Activated CD4-positive, alpha-beta memory T cell treated with anti-CD3 and anti-CD28 coated beads, Interleukin-2, amount 10 ng/mL, durations not matched to agents 7 days and 5 days (primary cell): ENCODE measurements around the gene DLL3. TPM values are rescaled to one million over a fixed set of nuclear protein-coding genes. Genes with fewer than 3 reads are reported as not detected.

Source experiments
- CTCF ChIA-PET: fragments of 350-600 bp; sonication (Branson Sonifier 250); formaldehyde crosslinking; loops from one replicate; lab custom pipeline; 2021; ENCODE audit warnings: antibody characterized with exemption, inconsistent platforms; lab: Charles Lee
- POLR2A ChIA-PET: fragments of 350-600 bp; sonication (Branson Sonifier 250); formaldehyde crosslinking; loops from one replicate; lab custom pipeline; 2021; ENCODE audit warnings: antibody characterized with exemption; lab: Charles Lee
- DNase-seq: peaks from one replicate; pipeline ENCODE4 v3.0.0-alpha.2; 2020
- H3K27ac Mint-ChIP-seq: one replicate; pipeline ENCODE4 v1.8.0; 2021; ENCODE audit warnings: mild to moderate bottlenecking, mixed read lengths
- H3K27me3 Mint-ChIP-seq: one replicate; pipeline ENCODE4 v1.8.0; 2021; ENCODE audit warnings: mixed read lengths
- H3K36me3 Mint-ChIP-seq: one replicate; pipeline ENCODE4 v1.8.0; 2021; ENCODE audit warnings: low read depth, mixed read lengths
- H3K4me1 Mint-ChIP-seq: one replicate; pipeline ENCODE4 v1.8.0; 2021; ENCODE audit warnings: mixed read lengths
- H3K4me3 Mint-ChIP-seq: one replicate; pipeline ENCODE4 v1.8.0; 2021; ENCODE audit warnings: mild to moderate bottlenecking, mixed read lengths
- H3K9me3 Mint-ChIP-seq: one replicate; pipeline ENCODE4 v1.8.0; 2021; ENCODE audit warnings: mixed read lengths
- total RNA-seq, 2 experiments: library from RNA; stranded (reverse); gene quantifications; one replicate each; pipeline ENCODE4 v1.2.3, GENCODE V29; 2021

The DLL3 gene
- total RNA-seq, 2 experiments from 2014 or later = 0.28 to 0.30 TPM

- ChIA-PET POLR2A (interaction anchor here (1.6 to 2.3 kb wide), 2 partner anchors 10 to 106 kb away, joined by 5 to 6 read pairs; partner anchors contain the start of genes EID2B and RPS16), CTCF (interaction anchor here (0.6 to 1.8 kb wide), 5 partner anchors 9 to 663 kb away, joined by 3 to 8 read pairs (median 4); no protein-coding TSS in a partner anchor)
- H3K27ac Mint-ChIP-seq = no peak overlapping the region
- H3K9me3 Mint-ChIP-seq = no peaks in the 10 kb centered on the region
- H3K4me3 Mint-ChIP-seq = no peak overlapping the region
- no peak for DNase-seq
- peaks cover 56% of the 10 kb centered on the region for H3K4me1 Mint-ChIP-seq
- peaks cover 8% of the 10 kb centered on the region for H3K36me3 Mint-ChIP-seq
- H3K27me3 Mint-ChIP-seq = no peaks in the 10 kb centered on the region
Measured at GRCh38 chr19:39542206-39542605, 43.5 kb downstream of the DLL3 start.

- Mint-ChIP-seq H3K9me3 (no peaks in the 10 kb centered on the region), H3K27ac (no peak overlapping the region), H3K36me3 (peaks cover 4% of the 10 kb centered on the region), H3K4me1 (peaks cover 45% of the 10 kb centered on the region), H3K4me3 (no peak overlapping the region), H3K27me3 (no peaks in the 10 kb centered on the region)
- DNase-seq = no peak
- ChIA-PET POLR2A (interaction anchor here (1.2 kb wide), 1 partner anchor 98 kb away, joined by 3 read pairs; the partner anchor contains the start of gene SUPT5H), CTCF (interaction anchor here (1.1 to 1.8 kb wide), 2 partner anchors 11 to 103 kb away, joined by 4 to 8 read pairs; partner anchors contain the start of gene EID2B)
Measured at GRCh38 chr19:39543477-39543857, 44.7 kb downstream of the DLL3 start.

GRCh38 chr19:39544226-39544903 is 45.6 kb downstream of the DLL3 start:
- H3K27ac Mint-ChIP-seq = peak overlapping the region; percentile 71

GRCh38 chr19:39544911-39545310 is 46.2 kb downstream of the DLL3 start:
- peaks cover 3% of the 10 kb centered on the region for H3K36me3 Mint-ChIP-seq
- no peak for DNase-seq
- no peaks in the 10 kb centered on the region for H3K27me3 Mint-ChIP-seq
- H3K4me3 Mint-ChIP-seq = no peak overlapping the region
- no peaks in the 10 kb centered on the region for H3K9me3 Mint-ChIP-seq
- ChIA-PET CTCF (interaction anchor here (1.1 to 1.7 kb wide), 2 partner anchors 13 to 299 kb away, joined by 3 to 5 read pairs; partner anchors contain the start of gene EID2B), POLR2A (interaction anchor here (0.7 to 1.0 kb wide), 3 partner anchors 12 to 101 kb away, joined by 3 to 4 read pairs (median 3); partner anchors contain the start of genes EID2B and SUPT5H)
- peaks cover 38% of the 10 kb centered on the region for H3K4me1 Mint-ChIP-seq
- H3K27ac Mint-ChIP-seq = peak overlapping the region; percentile 71

More at GRCh38 chr19:39544226-39544903, 45.6 kb downstream of the DLL3 start:
- no peaks in the 10 kb centered on the region for H3K9me3 Mint-ChIP-seq
- H3K4me1 Mint-ChIP-seq = peaks cover 38% of the 10 kb centered on the region
- ChIA-PET CTCF (interaction anchor here (1.1 kb wide), 2 partner anchors 12 kb away, joined by 3 to 4 read pairs; partner anchors contain the start of gene EID2B), POLR2A (interaction anchor here (1.0 kb wide), 2 partner anchors 99 to 100 kb away, joined by 3 to 4 read pairs; partner anchors contain the start of gene SUPT5H)
- no peak for DNase-seq
- no peak overlapping the region for H3K4me3 Mint-ChIP-seq
- H3K27me3 Mint-ChIP-seq = no peaks in the 10 kb centered on the region
- H3K36me3 Mint-ChIP-seq = peaks cover 4% of the 10 kb centered on the region

GRCh38 chr19:39546599-39546998 is 47.9 kb downstream of the DLL3 start:
- Mint-ChIP-seq H3K4me1 (peaks cover 33% of the 10 kb centered on the region), H3K27me3 (no peaks in the 10 kb centered on the region), H3K36me3 (no peaks in the 10 kb centered on the region), H3K4me3 (no peak overlapping the region), H3K27ac (no peak overlapping the region), H3K9me3 (no peaks in the 10 kb centered on the region)
- CTCF ChIA-PET = interaction anchor here (0.9 to 1.7 kb wide), 2 partner anchors 125 to 298 kb away, joined by 3 to 5 read pairs; no protein-coding TSS in a partner anchor
- DNase-seq = no peak
- POLR2A ChIA-PET = no interaction called here

- POLR2A ChIA-PET = no interaction called here
- peaks cover 27% of the 10 kb centered on the region for H3K4me1 Mint-ChIP-seq
- H3K4me3 Mint-ChIP-seq = no peak overlapping the region
- H3K9me3 Mint-ChIP-seq = no peaks in the 10 kb centered on the region
- no peaks in the 10 kb centered on the region for H3K36me3 Mint-ChIP-seq
- no peak for DNase-seq
- H3K27ac Mint-ChIP-seq = no peak overlapping the region
- CTCF ChIA-PET = interaction anchor here (0.9 to 4.7 kb wide), 3 partner anchors 8 to 124 kb away, joined by 3 to 54 read pairs (median 9); no protein-coding TSS in a partner anchor
- no peaks in the 10 kb centered on the region for H3K27me3 Mint-ChIP-seq
Measured at GRCh38 chr19:39550197-39550596, 51.5 kb downstream of the DLL3 start.

GRCh38 chr19:39553082-39553652 is 54.4 kb downstream of the DLL3 start:
- Mint-ChIP-seq H3K4me1 (peaks cover 30% of the 10 kb centered on the region), H3K9me3 (no peaks in the 10 kb centered on the region), H3K27ac (no peak overlapping the region), H3K27me3 (no peaks in the 10 kb centered on the region), H3K36me3 (no peaks in the 10 kb centered on the region), H3K4me3 (no peak overlapping the region)
- no peak for DNase-seq
- POLR2A ChIA-PET = no interaction called here
- CTCF ChIA-PET = interaction anchor here (1.5 to 4.7 kb wide), 2 partner anchors 11 to 121 kb away, joined by 4 to 54 read pairs; no protein-coding TSS in a partner anchor

- Mint-ChIP-seq H3K27me3 (no peaks in the 10 kb centered on the region), H3K4me1 (peaks cover 42% of the 10 kb centered on the region), H3K36me3 (no peaks in the 10 kb centered on the region), H3K9me3 (no peaks in the 10 kb centered on the region), H3K27ac (no peak overlapping the region), H3K4me3 (no peak overlapping the region)
- ChIA-PET POLR2A (no interaction called here), CTCF (interaction anchor here (1.3 to 4.7 kb wide), 3 partner anchors 12 to 290 kb away, joined by 4 to 54 read pairs (median 5); no protein-coding TSS in a partner anchor)
- no peak for DNase-seq
Measured at GRCh38 chr19:39554701-39555311, 56.1 kb downstream of the DLL3 start.

GRCh38 chr19:39555883-39556282 is 57.1 kb downstream of the DLL3 start:
- Mint-ChIP-seq H3K27ac (no peak overlapping the region), H3K9me3 (no peaks in the 10 kb centered on the region), H3K36me3 (no peaks in the 10 kb centered on the region), H3K4me1 (peaks cover 38% of the 10 kb centered on the region), H3K27me3 (peaks cover 2% of the 10 kb centered on the region), H3K4me3 (no peak overlapping the region)
- POLR2A ChIA-PET = no interaction called here
- CTCF ChIA-PET = no interaction called here
- DNase-seq = no peak

Other genes starting within 250 kb of the DLL3 start
- gene IFNL2, start 230.6 kb upstream of the DLL3 start, total RNA-seq = not detected
- under 1 TPM; 0.38 to 0.43 TPM for gene IFNL1, start 202.5 kb upstream of the DLL3 start, total RNA-seq
- 1 to 10 TPM; 9.2 to 9.3 TPM for gene LRFN1, start 178.1 kb upstream of the DLL3 start, total RNA-seq
- gene GMFG, start 162.9 kb upstream of the DLL3 start, total RNA-seq = 100 to 1,000 TPM; 705 to 721 TPM
- gene SAMD4B, start 156.5 kb upstream of the DLL3 start, total RNA-seq = 10 to 100 TPM; 53.9 to 54.8 TPM
- 10 to 100 TPM; 44.0 to 47.2 TPM for gene PAF1, start 107.8 kb upstream of the DLL3 start, total RNA-seq
- 10 to 100 TPM; 32.3 to 34.5 TPM for gene MED29, start 107.6 kb upstream of the DLL3 start, total RNA-seq
- gene ZFP36, start 92.1 kb upstream of the DLL3 start, total RNA-seq = 100 to 1,000 TPM; 189 to 194 TPM
- 10 to 100 TPM; 82.4 to 93.0 TPM for gene PLEKHG2, start 86.3 kb upstream of the DLL3 start, total RNA-seq
- 1,000 to 10,000 TPM; 2,238 to 2,243 TPM for gene RPS16, start 63.0 kb upstream of the DLL3 start, total RNA-seq
- gene SUPT5H, start 53.4 kb upstream of the DLL3 start, total RNA-seq = 100 to 1,000 TPM; 153 to 159 TPM
- 10 to 100 TPM; 44.0 to 44.8 TPM for gene TIMM50, start 18.1 kb upstream of the DLL3 start, total RNA-seq
- gene SELENOV, start 16.2 kb downstream of the DLL3 start, total RNA-seq = not detected
- gene EID2B, start 33.9 kb downstream of the DLL3 start, total RNA-seq = 1 to 10 TPM; 4.5 to 4.7 TPM
- gene EID2, start 41.2 kb downstream of the DLL3 start, total RNA-seq = 10 to 100 TPM; 14.8 to 15.2 TPM
- not detected for gene LGALS13, start 103.6 kb downstream of the DLL3 start, total RNA-seq
- not detected for gene LGALS16, start 157.0 kb downstream of the DLL3 start, total RNA-seq
- under 1 TPM in 1 of 2 experiments, not detected in 1; 0.90 TPM for gene LGALS14, start 205.5 kb downstream of the DLL3 start, total RNA-seq
- gene CLC, start 239.1 kb downstream of the DLL3 start, total RNA-seq = 1 to 10 TPM; 1.5 to 1.8 TPM